ENCODE results near the gene ZNF578.
"Not testable (repeated sequence)": the region's sequence is repeated elsewhere in the genome, so short reads cannot be mapped to it uniquely, and the experiment has no call there.

The ZNF578 gene

GRCh38 chr19:52453324-52454094 lies at the start of gene ZNF578:
TSS of gene ZNF578 (plus strand) at chr19:52453553. CDS start at chr19:52501846, 48,293 bp downstream.
- peak; percentile 41 to 59 for DNase-seq (ENCODE audit: low read depth in 2 of 2, low spot score in 1 of 2)

- DNase-seq (ENCODE audit: low read depth in 2 of 2, low spot score in 1 of 2): no peak
Measured at GRCh38 chr19:52410276-52410675, 43.1 kb upstream of the ZNF578 start.

GRCh38 chr19:52415711-52416110 lies 37.6 kb upstream of the ZNF578 start:
- DNase-seq (ENCODE audit: low read depth in 2 of 2, low spot score in 1 of 2): no peak

- no peak for DNase-seq (ENCODE audit: low read depth in 2 of 2, low spot score in 1 of 2)
Measured at GRCh38 chr19:52428937-52429336, 24.4 kb upstream of the ZNF578 start, which contains the start of gene ZNF534. TSS of gene ZNF534 (plus strand) at chr19:52429148. CDS start at chr19:52431475, 2,327 bp downstream.

GRCh38 chr19:52442179-52442578 lies 11.2 kb upstream of the ZNF578 start:
- no peak for DNase-seq (ENCODE audit: low read depth in 2 of 2, low spot score in 1 of 2)

- DNase-seq (ENCODE audit: low read depth in 2 of 2, low spot score in 1 of 2): no peak
Measured at GRCh38 chr19:52444506-52444905, 8.8 kb upstream of the ZNF578 start.

- no peak for DNase-seq (ENCODE audit: low read depth in 2 of 2, low spot score in 1 of 2)
Measured at GRCh38 chr19:52451241-52451640, 2.1 kb upstream of the ZNF578 start.

GRCh38 chr19:52464798-52465470 lies 11.6 kb downstream of the ZNF578 start:
- DNase-seq (ENCODE audit: low read depth in 2 of 2, low spot score in 1 of 2): no peak

- no peak for DNase-seq (ENCODE audit: low read depth in 2 of 2, low spot score in 1 of 2)
Measured at GRCh38 chr19:52473655-52474350, 20.4 kb downstream of the ZNF578 start.

- DNase-seq (ENCODE audit: low read depth in 2 of 2, low spot score in 1 of 2): no peak
Measured at GRCh38 chr19:52474351-52475127, 21.2 kb downstream of the ZNF578 start.

- not testable (repeated sequence) for DNase-seq (ENCODE audit: low read depth in 2 of 2, low spot score in 1 of 2)
Measured at GRCh38 chr19:52484111-52484743, 30.9 kb downstream of the ZNF578 start.

- not testable (repeated sequence) for DNase-seq (ENCODE audit: low read depth in 2 of 2, low spot score in 1 of 2)
Measured at GRCh38 chr19:52485064-52485463, 31.7 kb downstream of the ZNF578 start.

GRCh38 chr19:52485561-52486240 lies 32.3 kb downstream of the ZNF578 start:
- DNase-seq (ENCODE audit: low read depth in 2 of 2, low spot score in 1 of 2): not testable (repeated sequence)

GRCh38 chr19:52492201-52492993 lies 39.0 kb downstream of the ZNF578 start:
- no peak for DNase-seq (ENCODE audit: low read depth in 2 of 2, low spot score in 1 of 2)

- DNase-seq (ENCODE audit: low read depth in 2 of 2, low spot score in 1 of 2): no peak
Measured at GRCh38 chr19:52492994-52493470, 39.7 kb downstream of the ZNF578 start.

- DNase-seq (ENCODE audit: low read depth in 2 of 2, low spot score in 1 of 2): no peak
Measured at GRCh38 chr19:52494518-52494917, 41.2 kb downstream of the ZNF578 start.

- DNase-seq (ENCODE audit: low read depth in 2 of 2, low spot score in 1 of 2): no peak
Measured at GRCh38 chr19:52498571-52498970, 45.2 kb downstream of the ZNF578 start.

GRCh38 chr19:52500474-52500873 lies 47.1 kb downstream of the ZNF578 start:
- DNase-seq (ENCODE audit: low read depth in 2 of 2, low spot score in 1 of 2): not testable (repeated sequence)

GRCh38 chr19:52500991-52501390 lies 47.6 kb downstream of the ZNF578 start:
- not testable (repeated sequence) for DNase-seq (ENCODE audit: low read depth in 2 of 2, low spot score in 1 of 2)

Data from stimulated activated CD8-positive, alpha-beta memory T cell treated with anti-CD3 and anti-CD28 coated beads, Interleukin-4, amount 100 ng/mL, for 4 hours (primary cell).